ENCODE measurements around the gene LGR5. TPM values are rescaled to one million over a fixed set of nuclear protein-coding genes. Genes with fewer than 3 reads are reported as not detected.

The LGR5 gene
- total RNA-seq, 1 experiment from 2014 or later: 4.5 TPM

DNA sequence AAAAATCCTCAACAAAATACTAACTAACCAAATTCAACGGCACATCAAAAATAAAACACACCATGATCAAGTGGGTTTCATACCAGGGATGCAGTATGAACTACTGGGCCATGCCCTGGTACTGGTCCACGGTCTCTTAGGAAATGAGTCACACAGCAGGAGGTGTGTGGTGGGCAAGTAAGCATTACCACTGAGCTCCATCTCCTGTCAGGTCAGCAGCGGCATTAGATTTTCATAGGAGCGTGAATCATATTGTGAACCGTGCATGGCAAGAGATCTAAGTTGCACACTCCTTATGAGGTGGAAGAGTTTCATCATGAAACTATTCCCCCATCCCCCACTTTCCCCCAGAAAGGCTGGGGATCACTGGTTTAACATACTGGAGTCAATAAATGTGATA is 6.7 kb upstream of the LGR5 start:
- no peak for TF ChIP-seq EZH2 (IDR thresholded peaks at IDR 0.05; ENCODE audit: borderline replicate concordance, low read depth, low read length, poor library complexity, severe bottlenecking)
- TF ChIP-seq, protein P1, sequence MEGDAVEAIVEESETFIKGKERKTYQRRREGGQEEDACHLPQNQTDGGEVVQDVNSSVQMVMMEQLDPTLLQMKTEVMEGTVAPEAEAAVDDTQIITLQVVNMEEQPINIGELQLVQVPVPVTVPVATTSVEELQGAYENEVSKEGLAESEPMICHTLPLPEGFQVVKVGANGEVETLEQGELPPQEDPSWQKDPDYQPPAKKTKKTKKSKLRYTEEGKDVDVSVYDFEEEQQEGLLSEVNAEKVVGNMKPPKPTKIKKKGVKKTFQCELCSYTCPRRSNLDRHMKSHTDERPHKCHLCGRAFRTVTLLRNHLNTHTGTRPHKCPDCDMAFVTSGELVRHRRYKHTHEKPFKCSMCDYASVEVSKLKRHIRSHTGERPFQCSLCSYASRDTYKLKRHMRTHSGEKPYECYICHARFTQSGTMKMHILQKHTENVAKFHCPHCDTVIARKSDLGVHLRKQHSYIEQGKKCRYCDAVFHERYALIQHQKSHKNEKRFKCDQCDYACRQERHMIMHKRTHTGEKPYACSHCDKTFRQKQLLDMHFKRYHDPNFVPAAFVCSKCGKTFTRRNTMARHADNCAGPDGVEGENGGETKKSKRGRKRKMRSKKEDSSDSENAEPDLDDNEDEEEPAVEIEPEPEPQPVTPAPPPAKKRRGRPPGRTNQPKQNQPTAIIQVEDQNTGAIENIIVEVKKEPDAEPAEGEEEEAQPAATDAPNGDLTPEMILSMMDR (conservative IDR thresholded peaks at IDR 0.05; ENCODE audit: low read depth, low read length): no peak
- no peak for DNase-seq (ENCODE audit: low spot score)
- Histone ChIP-seq H3K4me1 (ENCODE audit: insufficient read depth, low read length, poor library complexity, severe bottlenecking) (no peaks in the 10 kb centered on the region), H3K9me3 (ENCODE audit: low read depth, low read length, poor library complexity, severe bottlenecking) (peaks cover 19% of the 10 kb centered on the region), H3K4me3 (ENCODE audit: low read depth, low read length, poor library complexity, severe bottlenecking) (no peak overlapping the region), H3K36me3 (ENCODE audit: insufficient read depth, low read length, poor library complexity, severe bottlenecking) (no peaks in the 10 kb centered on the region), H3K27ac (ENCODE audit: low read depth, low read length, poor library complexity, severe bottlenecking) (no peak overlapping the region), H3K27me3 (replicated peaks; ENCODE audit: insufficient read depth, low read depth, low read length, poor library complexity) (no peaks in the 10 kb centered on the region)
- intact Hi-C loops (cut with micrococcal nuclease; ENCODE audit: unreplicated experiment): no loop called here
- POLR2A ChIA-PET (ENCODE audit: low non-redundant PET): no interaction called here
- CTCF ChIA-PET: no interaction called here
- no TSS peak for BruUV-seq (replicated peaks)

DNA sequence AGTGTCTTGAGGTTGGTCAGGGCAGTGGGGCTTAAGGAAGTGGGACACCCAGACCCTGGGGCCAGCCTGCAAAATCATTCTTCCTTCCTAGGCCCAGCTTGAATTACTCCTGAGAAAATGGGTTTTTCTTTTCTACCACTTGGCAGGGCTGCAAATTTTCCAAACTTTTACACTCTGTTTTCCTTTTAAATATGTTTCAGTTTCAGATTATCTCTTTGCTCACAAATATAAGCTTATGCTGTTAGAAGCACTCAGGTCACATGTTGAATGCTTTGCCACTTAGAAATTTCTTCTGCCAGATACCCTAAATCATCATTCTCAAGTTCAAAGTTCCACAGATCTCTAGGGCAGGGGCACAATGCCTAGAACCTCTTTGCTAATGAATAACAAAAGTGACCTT is 2.9 kb upstream of the LGR5 start:
- intact Hi-C loops (cut with micrococcal nuclease; ENCODE audit: unreplicated experiment): no loop called here
- BruUV-seq (replicated peaks): no TSS peak
- H3K27me3 ChIP-seq (replicated peaks; ENCODE audit: insufficient read depth, low read depth, low read length, poor library complexity): no peaks in the 10 kb centered on the region
- no peaks in the 10 kb centered on the region for H3K36me3 ChIP-seq (ENCODE audit: insufficient read depth, low read length, poor library complexity, severe bottlenecking)
- CTCF ChIA-PET: no interaction called here
- POLR2A ChIA-PET (ENCODE audit: low non-redundant PET): no interaction called here
- no peak for TF ChIP-seq EZH2 (IDR thresholded peaks at IDR 0.05; ENCODE audit: borderline replicate concordance, low read depth, low read length, poor library complexity, severe bottlenecking)
- H3K27ac ChIP-seq (ENCODE audit: low read depth, low read length, poor library complexity, severe bottlenecking): no peak overlapping the region
- peaks cover 11% of the 10 kb centered on the region for H3K4me1 ChIP-seq (ENCODE audit: insufficient read depth, low read length, poor library complexity, severe bottlenecking)
- H3K4me3 ChIP-seq (ENCODE audit: low read depth, low read length, poor library complexity, severe bottlenecking): no peak overlapping the region
- peaks cover 19% of the 10 kb centered on the region for H3K9me3 ChIP-seq (ENCODE audit: low read depth, low read length, poor library complexity, severe bottlenecking)
- DNase-seq (ENCODE audit: low spot score): no peak

DNA sequence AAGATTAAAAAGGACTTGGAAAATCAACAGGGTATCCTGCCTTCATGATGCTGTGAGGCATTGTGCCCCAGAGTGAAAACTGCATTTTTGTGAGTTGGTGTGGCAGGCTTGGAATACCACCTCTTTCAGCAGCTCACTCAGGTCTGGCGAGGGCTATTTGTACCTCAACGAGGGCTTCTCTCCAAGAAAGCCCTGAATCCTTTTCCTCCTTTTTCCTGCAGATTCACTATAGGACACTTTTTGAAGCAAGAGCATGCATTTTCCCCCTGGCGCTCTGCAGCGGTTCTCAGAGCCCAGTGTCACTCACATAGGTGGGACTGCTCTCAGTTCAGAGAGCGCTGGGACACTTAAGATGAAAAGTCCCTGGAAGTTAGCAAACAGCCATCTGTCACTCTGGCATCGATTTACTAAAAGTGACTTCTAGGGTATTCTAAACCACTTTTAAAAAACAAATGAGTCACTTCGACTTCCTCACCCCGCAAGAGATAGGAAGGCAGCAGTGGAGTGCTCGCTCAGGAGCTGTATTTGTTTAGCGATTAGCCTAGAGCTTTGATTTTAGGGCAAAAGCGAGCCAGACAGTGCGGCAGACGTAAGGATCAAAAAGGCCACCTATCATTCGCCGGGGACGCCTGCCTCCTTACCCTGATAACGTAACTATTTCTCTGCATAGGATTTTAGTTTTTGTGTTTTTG is 782 bp upstream of the LGR5 start:
- intact Hi-C loops (cut with micrococcal nuclease; ENCODE audit: unreplicated experiment): no loop called here
- POLR2A ChIA-PET (ENCODE audit: low non-redundant PET): no interaction called here

More for the DNA sequence above, 782 bp upstream of the LGR5 start:
- Histone ChIP-seq H3K27me3 (replicated peaks; ENCODE audit: insufficient read depth, low read depth, low read length, poor library complexity) (no peaks in the 10 kb centered on the region), H3K4me1 (ENCODE audit: insufficient read depth, low read length, poor library complexity, severe bottlenecking) (peaks cover 12% of the 10 kb centered on the region), H3K27ac (ENCODE audit: low read depth, low read length, poor library complexity, severe bottlenecking) (peak overlapping the region; percentile 33), H3K36me3 (ENCODE audit: insufficient read depth, low read length, poor library complexity, severe bottlenecking) (no peaks in the 10 kb centered on the region), H3K9me3 (ENCODE audit: low read depth, low read length, poor library complexity, severe bottlenecking) (peaks cover 17% of the 10 kb centered on the region), H3K4me3 (ENCODE audit: low read depth, low read length, poor library complexity, severe bottlenecking) (peak overlapping the region; percentile 70)
- CTCF ChIA-PET: no interaction called here
- peak; percentile 19 for DNase-seq (ENCODE audit: low spot score)
- no TSS peak for BruUV-seq (replicated peaks)
- TF ChIP-seq, protein P1 (conservative IDR thresholded peaks at IDR 0.05; ENCODE audit: low read depth, low read length): no peak
- no peak for TF ChIP-seq EZH2 (IDR thresholded peaks at IDR 0.05; ENCODE audit: borderline replicate concordance, low read depth, low read length, poor library complexity, severe bottlenecking)

All from A673 (cell line).